ENCODE data around the gene SMARCB1. TPM values are rescaled to one million over a fixed set of nuclear protein-coding genes. Genes with fewer than 3 reads are reported as not detected.

SMARCB1 gene
- total RNA-seq, 4 donors from 2014 or later: 28.8 to 55.6 (median 34.9) TPM

- peak overlapping the region in 2 of 4 donors; percentile 17 to 46 for H3K27ac ChIP-seq (replicated peaks in 1 of 4)
These were observed 2.5 kb upstream of the SMARCB1 start for GRCh38 chr22:23784215-23784732.

GRCh38 chr22:23786261-23786710 is 480 bp upstream of the SMARCB1 start:
- no peaks in the 10 kb centered on the region for H3K27me3 ChIP-seq
- H3K4me1 ChIP-seq: peaks cover 28 to 63% (median 59%) of the 10 kb centered on the region in 4 donors
- intact Hi-C loops (cut with DNase I): loop anchor here (2.0 kb wide), 1 partner anchor 17 kb away; no protein-coding TSS in a partner anchor
- 30% methylated on average over 9 of the region's 9 CpGs for WGBS
- H3K27ac ChIP-seq (replicated peaks in 1 of 4): peak overlapping the region; percentile 95 to 100 (median 99)
- no peak for TF ChIP-seq POLR2AphosphoS5 (IDR thresholded peaks at IDR 0.05)
- TF ChIP-seq EP300 (IDR thresholded peaks at IDR 0.05): no peak
- TF ChIP-seq POLR2A (IDR thresholded peaks at IDR 0.05; ENCODE audit: low read depth): no peak
- peak overlapping the region; percentile 78 to 96 (median 91) for H3K4me3 ChIP-seq
- DNase-seq (ENCODE audit: extremely low spot score): no peak
- no peaks in the 10 kb centered on the region for H3K9me3 ChIP-seq
- H3K36me3 ChIP-seq: peaks cover 0 to 14% (median 1%) of the 10 kb centered on the region in 4 donors

More at GRCh38 chr22:23784215-23784732, 2.5 kb upstream of the SMARCB1 start:
- WGBS: 75% methylated on average over 8 of the region's 8 CpGs
- no peaks in the 10 kb centered on the region for H3K27me3 ChIP-seq
- peaks cover 21 to 50% (median 45%) of the 10 kb centered on the region in 4 donors for H3K4me1 ChIP-seq
- no peaks in the 10 kb centered on the region for H3K9me3 ChIP-seq
- H3K36me3 ChIP-seq: peaks cover 0 to 19% (median 1%) of the 10 kb centered on the region in 4 donors
- TF ChIP-seq POLR2A (IDR thresholded peaks at IDR 0.05; ENCODE audit: low read depth) (no peak), EP300 (IDR thresholded peaks at IDR 0.05) (no peak), POLR2AphosphoS5 (IDR thresholded peaks at IDR 0.05) (no peak)
- TF ChIP-seq, protein P1, sequence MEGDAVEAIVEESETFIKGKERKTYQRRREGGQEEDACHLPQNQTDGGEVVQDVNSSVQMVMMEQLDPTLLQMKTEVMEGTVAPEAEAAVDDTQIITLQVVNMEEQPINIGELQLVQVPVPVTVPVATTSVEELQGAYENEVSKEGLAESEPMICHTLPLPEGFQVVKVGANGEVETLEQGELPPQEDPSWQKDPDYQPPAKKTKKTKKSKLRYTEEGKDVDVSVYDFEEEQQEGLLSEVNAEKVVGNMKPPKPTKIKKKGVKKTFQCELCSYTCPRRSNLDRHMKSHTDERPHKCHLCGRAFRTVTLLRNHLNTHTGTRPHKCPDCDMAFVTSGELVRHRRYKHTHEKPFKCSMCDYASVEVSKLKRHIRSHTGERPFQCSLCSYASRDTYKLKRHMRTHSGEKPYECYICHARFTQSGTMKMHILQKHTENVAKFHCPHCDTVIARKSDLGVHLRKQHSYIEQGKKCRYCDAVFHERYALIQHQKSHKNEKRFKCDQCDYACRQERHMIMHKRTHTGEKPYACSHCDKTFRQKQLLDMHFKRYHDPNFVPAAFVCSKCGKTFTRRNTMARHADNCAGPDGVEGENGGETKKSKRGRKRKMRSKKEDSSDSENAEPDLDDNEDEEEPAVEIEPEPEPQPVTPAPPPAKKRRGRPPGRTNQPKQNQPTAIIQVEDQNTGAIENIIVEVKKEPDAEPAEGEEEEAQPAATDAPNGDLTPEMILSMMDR (IDR thresholded peaks at IDR 0.05): no peak
- DNase-seq (ENCODE audit: extremely low spot score): no peak
- intact Hi-C loops (cut with DNase I): no loop called here
- no peak overlapping the region for H3K4me3 ChIP-seq

GRCh38 chr22:23787600-23787896 is 782 bp downstream of the SMARCB1 start:
- WGBS: 2% methylated on average over 5 of the region's 5 CpGs
- DNase-seq (ENCODE audit: extremely low spot score): no peak
- Histone ChIP-seq H3K4me3 (peak overlapping the region; percentile 78 to 96 (median 91)), H3K27me3 (no peaks in the 10 kb centered on the region), H3K4me1 (peaks cover 31 to 68% (median 59%) of the 10 kb centered on the region in 4 donors), H3K9me3 (no peaks in the 10 kb centered on the region), H3K36me3 (peaks cover 2 to 16% (median 8%) of the 10 kb centered on the region in 4 donors), H3K27ac (replicated peaks in 1 of 4) (peak overlapping the region; percentile 95 to 100 (median 99))
- intact Hi-C loops (cut with DNase I): loop anchor here (2.0 kb wide), 1 partner anchor 19 kb away; no protein-coding TSS in a partner anchor
- TF ChIP-seq POLR2A (IDR thresholded peaks at IDR 0.05; ENCODE audit: low read depth) (no peak), EP300 (IDR thresholded peaks at IDR 0.05) (no peak), POLR2AphosphoS5 (IDR thresholded peaks at IDR 0.05) (no peak)
- TF ChIP-seq, protein P1 (IDR thresholded peaks at IDR 0.05): no peak

- no peak for DNase-seq (ENCODE audit: extremely low spot score)
- WGBS: 48% methylated on average over 3 of the region's 3 CpGs
- Histone ChIP-seq H3K27me3 (no peaks in the 10 kb centered on the region), H3K9me3 (no peaks in the 10 kb centered on the region), H3K4me3 (peak overlapping the region; percentile 78 to 96 (median 91)), H3K4me1 (peaks cover 31 to 69% (median 59%) of the 10 kb centered on the region in 4 donors), H3K27ac (replicated peaks in 1 of 4) (peak overlapping the region; percentile 95 to 100 (median 99)), H3K36me3 (peaks cover 6 to 19% (median 12%) of the 10 kb centered on the region in 4 donors)
- intact Hi-C loops (cut with DNase I): loop anchor here (2.0 kb wide), 1 partner anchor 19 kb away; no protein-coding TSS in a partner anchor
- TF ChIP-seq, protein P1 (IDR thresholded peaks at IDR 0.05): no peak
- no peak for TF ChIP-seq EP300 (IDR thresholded peaks at IDR 0.05)
- no peak for TF ChIP-seq POLR2A (IDR thresholded peaks at IDR 0.05; ENCODE audit: low read depth)
- no peak for TF ChIP-seq POLR2AphosphoS5 (IDR thresholded peaks at IDR 0.05)
These were observed 1.1 kb downstream of the SMARCB1 start for GRCh38 chr22:23787910-23788309.

DNA sequence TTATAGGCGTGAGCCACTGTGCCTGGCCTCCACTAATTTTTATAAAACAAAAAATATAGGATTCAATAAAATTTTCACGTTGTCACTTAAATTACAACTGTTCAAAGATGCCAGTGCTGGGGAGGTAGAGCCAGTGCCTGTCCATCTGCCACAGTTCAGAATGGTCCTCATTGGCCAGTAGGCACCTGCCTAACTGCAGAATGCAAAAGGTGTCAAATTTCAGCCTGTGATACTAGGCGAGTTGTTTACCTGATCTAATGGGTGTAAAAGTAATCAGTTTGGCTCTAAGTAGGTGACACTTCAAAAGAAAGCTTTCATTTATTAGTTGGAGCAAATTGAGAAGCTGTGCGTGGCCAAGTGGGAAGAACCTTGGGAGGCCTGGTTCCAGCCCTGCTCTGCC is 2.4 kb downstream of the SMARCB1 start:
- intact Hi-C loops (cut with DNase I): no loop called here
- H3K4me1 ChIP-seq: peaks cover 31 to 69% (median 59%) of the 10 kb centered on the region in 4 donors
- WGBS: 73% methylated on average over 4 of the region's 4 CpGs

More for the DNA sequence above, 2.4 kb downstream of the SMARCB1 start:
- DNase-seq (ENCODE audit: extremely low spot score): no peak
- TF ChIP-seq POLR2AphosphoS5 (IDR thresholded peaks at IDR 0.05): no peak
- TF ChIP-seq POLR2A (IDR thresholded peaks at IDR 0.05; ENCODE audit: low read depth): no peak
- TF ChIP-seq, protein P1 (IDR thresholded peaks at IDR 0.05): no peak
- TF ChIP-seq EP300 (IDR thresholded peaks at IDR 0.05): no peak
- Histone ChIP-seq H3K27ac (replicated peaks in 1 of 4) (peak overlapping the region in 2 of 4 donors; percentile 21 to 42), H3K36me3 (peaks cover 18 to 25% (median 24%) of the 10 kb centered on the region in 4 donors), H3K4me3 (no peak overlapping the region), H3K27me3 (no peaks in the 10 kb centered on the region), H3K9me3 (no peaks in the 10 kb centered on the region)
